NCI-H748 (cell line): ENCODE measurements around the gene GPX6.
"Not testable (repeated sequence)": the region's sequence is repeated elsewhere in the genome, so short reads cannot be mapped to it uniquely, and the experiment has no call there.

Experiments
- DNase-seq: peaks from one replicate; lab custom pipeline; 2025; ENCODE audit not compliant: unreplicated experiment; lab: John Stamatoyannopoulos, UW

The GPX6 gene

DNA sequence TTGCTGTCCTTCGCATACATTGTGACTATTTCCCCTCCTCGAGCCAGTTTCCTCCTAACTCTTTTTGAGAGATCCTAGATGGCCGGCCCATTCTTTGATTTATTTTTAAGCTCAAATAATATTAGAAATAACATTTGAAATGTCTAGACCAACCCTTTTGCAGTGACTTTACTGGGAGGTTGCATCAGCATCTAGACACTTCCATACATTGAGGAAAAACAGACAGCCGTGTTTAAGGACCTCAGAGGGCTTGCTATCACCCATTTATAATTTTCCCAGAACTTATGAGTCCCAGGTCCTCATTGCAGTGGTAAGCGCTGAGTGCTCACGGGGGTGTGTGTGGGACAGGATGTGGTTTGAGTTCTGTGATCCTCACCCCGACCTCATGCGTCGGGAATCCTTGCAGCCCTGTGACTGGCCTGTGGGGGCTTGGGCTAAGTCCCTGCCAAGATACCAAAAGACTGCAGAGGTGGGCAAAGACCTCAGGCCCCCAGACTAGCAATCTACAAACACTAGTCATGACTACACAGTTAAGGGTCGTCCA is 10.0 kb upstream of the GPX6 start, which contains the start of gene GPX5:
TSS of gene GPX5 (plus strand) at position 386 of the 544 bp plus-strand sequence. CDS start at position 519, 133 bp downstream.
- DNase-seq: no peak

DNA sequence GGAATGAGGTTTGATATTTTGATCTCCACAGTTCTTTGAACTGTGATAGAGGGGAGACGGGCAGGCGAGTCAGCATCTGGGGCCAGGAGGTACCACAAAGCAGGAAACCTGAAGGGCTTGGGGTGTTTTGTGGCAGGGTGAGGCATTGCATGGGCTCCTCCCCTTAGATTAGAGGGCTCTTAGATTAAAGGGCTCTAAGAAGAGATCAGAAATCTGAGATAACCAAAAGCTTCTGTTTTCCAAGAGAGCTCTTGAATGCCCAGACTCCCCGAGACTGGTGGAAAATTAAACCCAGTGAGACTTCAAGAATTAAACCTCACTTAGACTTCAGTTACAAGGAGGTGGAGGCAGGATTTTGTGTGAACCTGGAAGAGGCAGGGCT is 7.6 kb upstream of the GPX6 start:
- DNase-seq: no peak

DNA sequence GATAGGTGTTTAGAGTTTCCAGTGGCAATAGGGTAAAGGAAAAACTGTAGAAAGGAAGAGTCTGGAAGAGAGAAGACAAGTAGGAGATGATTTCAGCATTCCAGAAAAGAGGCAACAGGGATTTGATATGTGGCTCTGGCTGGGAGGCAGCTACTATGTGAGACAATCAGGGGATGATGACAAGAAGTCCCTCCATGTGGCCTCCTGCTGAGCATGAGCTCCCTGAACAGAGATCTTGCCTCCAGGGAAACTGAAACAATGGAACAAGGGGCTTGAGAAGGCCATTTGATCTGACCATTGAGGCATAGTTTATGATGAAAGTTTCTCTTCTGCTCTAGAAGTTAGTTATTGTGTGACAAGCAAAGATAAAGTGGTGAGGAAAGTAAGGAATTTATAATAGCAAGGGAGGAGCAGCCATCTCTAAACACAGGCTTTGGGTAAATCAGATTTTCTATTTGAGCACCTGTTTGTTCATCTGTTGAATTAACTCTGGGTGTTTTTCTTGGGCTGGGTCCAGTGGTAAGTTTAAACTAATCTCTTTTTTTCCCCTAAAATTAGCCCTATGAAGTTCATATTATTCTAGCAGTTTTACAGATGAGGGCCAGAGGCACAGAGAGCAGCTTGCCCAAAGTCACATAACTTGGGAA is 7.1 kb upstream of the GPX6 start:
- no peak for DNase-seq

DNA sequence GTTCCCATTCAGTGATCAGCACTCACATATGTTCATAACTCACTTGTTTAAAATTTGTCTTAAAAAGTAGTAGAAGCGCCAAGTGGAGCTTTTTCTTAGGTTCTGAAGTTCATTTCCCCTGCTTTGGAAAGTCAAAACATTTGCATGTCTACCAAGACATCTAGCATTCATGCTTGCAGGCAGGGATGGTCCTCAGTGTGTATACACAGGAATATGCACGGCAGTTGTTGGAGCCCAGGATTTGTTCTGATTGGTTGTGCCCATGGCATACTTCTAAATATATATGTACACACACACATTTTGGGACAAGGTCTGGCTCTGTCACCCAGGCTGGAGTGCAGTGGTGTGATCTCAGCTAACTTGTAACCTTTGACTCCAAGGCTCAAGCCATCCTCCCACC is 2.4 kb upstream of the GPX6 start:
- DNase-seq: no peak

DNA sequence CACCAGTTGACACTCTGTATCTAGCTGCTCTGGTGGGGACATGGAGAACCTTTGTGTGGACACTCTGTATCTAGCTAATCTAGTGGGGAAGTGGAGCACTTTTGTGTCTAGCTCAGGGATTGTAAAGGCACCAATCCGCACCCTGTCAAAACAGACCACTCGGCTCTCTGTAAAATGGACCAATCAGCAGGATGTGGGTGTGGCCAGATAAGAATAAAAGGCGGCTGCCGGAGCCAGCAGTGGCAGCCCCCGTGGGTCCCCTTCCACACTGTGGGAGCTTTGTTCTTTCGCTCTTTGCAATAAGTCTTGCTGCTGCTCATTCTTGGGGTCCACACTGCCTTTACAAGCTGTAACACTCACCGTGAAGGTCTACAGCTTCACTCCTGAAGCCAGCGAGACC is 3.2 kb downstream of the GPX6 start:
- not testable (repeated sequence) for DNase-seq

DNA sequence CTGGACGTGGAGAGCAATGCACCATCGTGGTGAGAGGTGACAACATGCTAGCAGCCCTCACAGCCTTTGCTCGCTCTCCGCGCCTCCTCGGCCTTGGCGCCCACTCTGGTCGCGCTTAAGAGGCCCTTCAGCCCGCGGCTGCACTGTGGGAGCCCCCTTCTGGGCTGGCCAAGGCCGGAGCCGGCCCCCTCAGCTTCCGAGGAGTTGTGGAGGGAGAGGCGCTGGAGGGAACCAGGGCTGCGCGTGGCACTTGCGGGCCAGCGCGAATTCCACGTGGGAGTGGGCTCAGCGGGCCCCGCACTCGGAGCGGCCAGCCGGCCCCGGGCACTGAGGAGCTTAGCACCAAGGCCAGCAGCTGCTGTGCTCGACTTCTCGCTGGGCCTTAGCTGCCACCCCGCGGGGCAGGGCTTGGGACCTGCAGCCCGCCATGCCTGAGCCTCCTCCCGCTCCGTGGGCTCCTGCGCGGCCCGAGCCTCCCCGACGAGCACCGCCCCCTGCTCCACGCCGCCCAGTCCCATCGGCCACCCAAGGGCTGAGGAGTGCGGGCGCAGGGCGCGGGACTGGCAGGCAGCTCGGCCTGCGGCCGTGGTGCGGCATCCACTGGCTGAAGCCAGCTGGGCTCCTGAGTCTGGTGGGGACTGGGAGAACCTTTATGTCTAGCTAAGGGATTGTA is 3.8 kb downstream of the GPX6 start:
- no peak for DNase-seq

DNA sequence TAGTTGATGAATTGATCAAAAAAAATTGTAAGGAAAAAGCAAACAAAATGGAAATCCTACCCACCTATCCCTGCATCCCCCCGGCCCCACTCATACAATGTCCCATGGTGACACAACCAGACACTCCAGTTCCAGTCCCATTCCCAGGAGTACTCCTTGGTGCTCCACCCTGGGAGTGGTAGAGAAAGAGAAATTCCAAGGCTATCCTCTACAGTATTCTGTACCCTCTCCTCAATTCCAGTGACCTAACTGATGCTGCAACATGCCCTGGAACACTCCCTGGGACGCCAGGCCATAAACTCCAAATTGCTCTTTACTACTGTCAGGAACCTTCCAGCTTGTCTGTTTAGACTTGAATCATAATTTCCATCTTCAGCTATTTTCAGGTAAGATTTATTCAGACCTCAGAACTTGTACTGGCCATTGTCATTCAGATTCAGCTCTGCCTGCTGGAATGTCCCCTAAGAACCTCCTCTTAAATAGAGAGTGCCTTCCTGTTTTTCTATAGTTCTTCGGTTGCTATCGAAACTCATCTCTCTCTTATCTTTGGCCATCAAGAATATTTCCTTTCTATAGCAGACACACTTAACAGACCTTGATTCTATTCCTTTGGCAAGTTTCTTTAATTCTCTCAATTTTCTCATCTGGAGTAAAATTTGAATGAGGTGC is 8.7 kb downstream of the GPX6 start:
- no peak for DNase-seq

DNA sequence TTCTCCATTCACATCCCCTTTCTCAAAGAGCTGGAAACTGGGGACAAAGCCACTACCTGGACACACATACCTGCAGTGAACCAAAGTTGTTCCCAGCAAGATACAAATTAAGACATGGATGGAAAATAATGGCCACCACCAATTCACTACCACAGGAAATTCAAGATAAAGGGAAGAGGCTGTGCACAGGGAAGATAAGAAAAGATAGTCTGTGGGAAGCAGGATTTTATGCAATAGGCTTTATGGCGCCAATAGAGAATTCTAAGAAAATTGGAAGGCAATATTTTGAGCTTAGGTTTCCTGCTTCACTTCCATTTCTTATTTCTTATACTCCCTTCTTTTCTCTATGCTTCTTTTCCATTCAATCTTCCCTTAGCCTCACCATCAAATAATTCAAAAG is 9.9 kb downstream of the GPX6 start:
- DNase-seq: no peak

DNA sequence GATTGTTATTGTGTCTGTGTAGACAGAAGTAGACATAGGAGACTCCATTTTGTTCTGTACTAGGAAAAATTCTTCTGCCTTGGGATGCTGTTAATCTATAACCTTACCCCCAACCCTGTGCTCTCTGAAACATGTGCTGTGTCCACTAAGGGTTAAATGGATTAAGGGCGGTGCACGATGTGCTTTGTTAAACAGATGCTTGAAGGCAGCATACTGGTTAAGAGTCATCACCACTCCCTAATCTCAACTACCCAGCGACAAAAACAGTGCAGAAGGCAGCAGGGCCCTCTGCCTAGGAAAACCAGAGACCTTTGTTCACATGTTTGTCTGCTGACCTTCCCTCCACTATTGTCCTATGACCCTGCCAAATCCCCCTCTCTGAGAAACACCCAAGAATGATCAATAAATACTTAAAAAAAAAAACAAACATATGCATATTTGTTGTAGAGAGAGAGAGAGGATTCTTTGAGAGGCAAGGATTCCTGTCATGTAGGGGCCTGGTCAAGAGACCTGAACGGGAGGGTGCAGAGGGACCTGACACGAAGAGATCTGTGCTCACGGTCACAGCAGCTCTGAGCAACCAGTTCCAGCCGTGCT is 12.8 kb downstream of the GPX6 start:
- not testable (repeated sequence) for DNase-seq

DNA sequence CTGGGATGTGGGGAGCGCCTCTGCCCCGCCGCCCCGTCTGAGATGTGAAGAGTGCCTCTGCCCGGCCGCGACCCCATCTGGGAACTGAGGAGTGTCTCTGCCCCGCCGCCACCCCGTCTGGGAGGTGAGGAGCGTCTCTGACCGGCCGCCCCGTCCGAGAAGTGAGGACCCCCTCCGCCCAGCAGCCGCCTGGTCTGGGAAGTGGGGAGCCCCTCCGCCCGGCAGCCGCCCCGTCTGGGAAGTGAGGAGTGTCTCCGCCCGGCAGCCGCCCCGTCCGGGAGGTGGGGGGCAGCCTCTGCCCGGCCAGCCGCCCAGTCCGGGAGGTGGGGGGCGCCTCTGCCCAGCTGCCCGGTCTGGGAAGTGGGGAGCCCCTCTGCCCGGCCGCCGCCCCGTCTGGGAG is 13.5 kb downstream of the GPX6 start:
- DNase-seq: not testable (repeated sequence)

DNA sequence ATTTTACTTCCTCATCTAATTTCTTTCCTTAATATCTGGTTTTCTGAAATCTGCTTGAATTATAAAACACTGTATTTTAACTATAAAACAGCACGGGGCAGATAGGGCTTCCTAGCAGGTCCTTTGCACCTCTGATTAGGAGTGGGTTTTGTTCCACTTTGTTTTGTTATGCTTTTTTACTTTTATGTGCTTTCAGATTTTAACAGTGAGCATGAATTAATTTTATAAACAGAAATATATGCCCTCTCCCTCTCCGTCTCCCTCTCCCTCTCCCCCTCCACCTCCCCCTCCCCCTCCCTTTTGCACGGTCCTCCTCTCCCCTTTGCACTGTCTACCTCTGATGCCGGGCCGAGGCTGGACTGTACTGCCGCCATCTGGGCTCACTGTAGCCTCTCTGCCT is 14.3 kb downstream of the GPX6 start:
- no peak for DNase-seq

DNA sequence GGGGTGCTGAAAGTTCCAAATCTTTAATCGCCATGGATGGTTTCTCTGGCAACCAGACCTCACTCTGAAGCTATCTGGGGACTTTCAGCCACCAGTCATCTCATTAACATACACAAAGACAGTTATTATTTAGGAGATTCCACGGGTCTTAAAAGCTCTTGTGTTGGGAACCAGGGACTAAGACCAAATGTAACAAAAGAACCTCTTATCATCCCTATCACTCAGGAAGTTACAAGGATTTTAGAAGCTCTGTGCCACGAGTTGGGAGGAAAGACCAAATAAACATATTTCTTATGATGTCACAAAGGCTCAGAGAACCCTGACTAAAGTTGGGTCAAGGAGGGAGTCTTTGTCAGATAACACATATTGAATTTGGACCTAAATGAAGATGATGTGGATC is 17.7 kb downstream of the GPX6 start:
- no peak for DNase-seq

DNA sequence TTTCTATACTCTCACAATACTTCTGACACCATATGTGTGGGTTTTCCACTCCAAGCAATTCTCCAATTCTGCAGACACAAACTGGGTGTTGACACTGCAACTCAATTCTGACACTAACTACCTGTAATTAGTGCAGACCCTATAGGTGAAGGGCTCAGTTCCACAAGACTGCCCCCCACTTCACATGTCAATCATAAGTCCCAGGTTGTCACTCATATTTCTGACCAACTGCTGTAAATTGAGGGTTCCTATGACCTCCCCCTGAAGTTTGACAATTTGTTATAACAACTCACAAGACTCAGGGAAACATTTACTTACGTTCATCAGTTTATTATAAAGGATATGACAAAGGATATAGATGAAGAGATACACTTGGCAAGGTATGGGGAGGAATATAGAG is 18.3 kb downstream of the GPX6 start:
- no peak for DNase-seq

DNA sequence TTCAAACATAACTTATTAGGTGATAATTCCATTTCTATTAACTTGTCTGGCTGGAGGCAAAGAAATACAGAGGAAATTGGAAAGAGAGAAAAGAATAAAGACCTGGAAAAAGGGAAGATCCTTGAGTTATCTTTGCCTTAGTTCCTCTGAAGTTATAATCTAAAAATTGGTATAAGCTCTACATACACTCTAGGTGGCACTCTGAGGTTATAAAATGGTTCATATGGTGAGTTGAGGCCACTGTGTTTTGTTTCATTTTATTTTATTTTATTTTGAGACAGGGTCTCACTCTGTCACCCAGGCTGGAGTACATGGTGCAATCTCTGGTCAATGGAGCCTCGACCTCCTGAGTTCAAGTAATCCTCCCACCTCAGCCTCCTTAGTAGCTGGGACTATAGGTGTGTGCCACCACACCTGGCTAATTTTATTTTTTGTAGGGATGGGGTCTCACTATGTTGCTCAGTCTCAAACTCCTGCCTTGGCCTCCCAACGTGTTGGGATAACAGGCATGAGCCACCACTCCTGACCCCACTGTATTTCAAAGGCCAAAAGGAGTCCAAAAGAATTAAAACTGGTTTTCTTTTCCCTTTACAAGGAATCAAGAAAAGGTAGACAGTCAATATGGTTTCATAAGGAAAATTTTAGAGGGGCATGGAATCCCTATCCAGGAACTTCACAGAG is 19.4 kb downstream of the GPX6 start:
- DNase-seq: peak; percentile 34

DNA sequence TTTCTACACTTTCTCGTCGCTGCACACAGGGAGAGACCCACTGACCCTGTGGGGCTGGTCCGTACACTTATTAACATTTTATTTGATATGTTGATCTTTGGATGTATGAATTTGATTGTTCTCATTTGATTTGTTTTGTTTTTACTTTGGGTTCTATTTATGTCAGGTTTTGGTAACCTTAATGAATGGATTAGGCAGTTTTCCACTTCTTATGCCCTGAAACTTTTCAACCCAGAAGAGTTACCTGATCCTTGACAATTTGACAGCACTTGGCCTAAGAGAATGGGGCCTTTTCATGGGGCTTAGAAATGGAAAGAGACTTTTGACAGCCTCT is 23.6 kb downstream of the GPX6 start:
- DNase-seq: no peak

DNA sequence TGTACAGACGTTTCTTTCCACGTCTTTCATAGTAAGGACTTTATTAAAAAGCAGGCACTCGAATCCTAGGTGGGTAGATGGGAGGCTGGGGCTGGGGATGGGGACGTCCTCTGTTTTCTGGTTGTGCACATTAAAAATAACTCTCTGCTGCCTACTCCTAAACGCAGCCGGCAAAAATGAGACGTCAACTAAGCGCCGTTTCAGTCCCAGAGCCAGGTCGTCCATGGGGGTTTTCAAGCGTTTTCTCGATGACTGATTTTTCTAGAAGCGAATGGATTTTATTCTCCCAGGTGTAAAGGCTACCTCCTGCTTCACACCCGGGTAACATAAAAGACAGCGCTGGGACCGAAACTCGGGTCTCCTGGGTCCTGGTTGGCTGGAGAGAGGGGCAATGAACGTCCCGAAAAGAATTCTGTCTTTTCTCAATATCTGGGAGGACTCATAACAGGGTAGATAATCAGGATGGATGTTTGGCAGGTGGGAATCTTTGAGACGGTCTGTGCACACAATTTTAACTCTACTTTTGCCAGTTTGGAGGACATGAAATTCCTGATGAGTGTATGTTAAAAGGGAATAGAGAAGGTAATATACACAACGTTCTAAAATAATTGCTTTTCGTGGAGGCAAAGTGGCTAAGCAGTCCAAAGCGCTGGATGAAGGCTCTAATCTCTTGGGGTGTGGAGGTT is 25.2 kb downstream of the GPX6 start:
- DNase-seq: no peak

DNA sequence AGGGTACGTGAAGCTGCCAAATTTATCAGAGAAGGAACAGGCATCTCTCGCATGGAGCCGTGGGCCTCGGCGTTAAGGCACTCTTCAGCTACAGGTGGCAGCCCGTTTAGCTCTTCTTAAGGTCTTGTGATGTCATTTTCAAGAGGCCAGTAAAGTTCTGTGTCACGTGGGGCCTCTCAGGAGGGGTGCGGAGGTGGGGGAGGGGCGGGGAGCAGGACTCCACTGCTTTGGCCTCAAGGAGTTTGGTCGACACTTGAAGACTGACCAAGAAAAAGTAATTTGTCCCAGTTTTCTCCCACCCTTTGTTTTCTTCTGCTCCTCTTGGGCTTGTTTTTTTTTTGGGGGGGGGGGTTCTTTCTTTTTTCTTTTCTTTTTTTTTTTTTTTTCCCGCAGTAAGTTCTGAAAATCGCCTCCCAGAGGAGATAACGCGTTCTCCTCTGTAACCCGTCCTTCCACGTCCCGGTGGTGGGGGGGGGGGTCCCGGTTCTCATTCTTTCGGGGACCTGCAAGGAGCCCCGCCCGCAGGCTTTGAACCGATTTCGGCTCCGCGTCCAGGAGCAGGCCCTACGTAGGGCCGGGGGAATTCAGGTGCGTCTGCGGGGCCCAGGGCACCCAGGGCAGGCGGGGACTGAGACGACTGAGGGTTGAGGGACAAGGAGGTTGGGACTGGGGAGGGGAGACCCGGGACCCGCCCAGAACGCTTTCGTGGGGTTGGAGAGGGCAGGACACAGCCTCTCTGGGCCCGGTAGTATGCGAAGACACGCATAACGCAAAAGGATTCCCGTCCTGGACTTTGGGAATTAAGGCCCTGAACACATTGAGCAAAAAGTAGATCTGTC is 26.0 kb downstream of the GPX6 start:
- no peak for DNase-seq

DNA sequence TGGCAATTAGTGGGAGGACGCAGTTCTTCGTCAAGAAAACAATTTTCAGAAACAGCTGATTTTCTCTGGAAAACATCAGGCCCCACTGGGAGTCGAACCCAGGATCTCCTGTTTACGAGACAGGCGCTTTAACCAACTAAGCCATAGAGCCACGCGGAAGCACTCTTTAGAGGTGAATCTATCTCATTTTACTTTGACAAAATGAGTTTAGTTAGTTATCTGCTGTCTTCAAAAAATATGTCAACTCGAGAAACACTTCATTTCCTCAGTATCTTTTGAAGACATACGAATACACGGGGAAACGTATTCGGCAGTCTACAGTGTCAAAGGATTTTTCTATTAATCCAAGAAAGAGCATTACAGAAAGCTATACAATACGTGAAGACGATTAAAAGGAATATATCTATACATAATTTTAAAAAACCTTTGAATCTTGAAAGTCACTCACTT is 26.7 kb downstream of the GPX6 start:
- no peak for DNase-seq

DNA sequence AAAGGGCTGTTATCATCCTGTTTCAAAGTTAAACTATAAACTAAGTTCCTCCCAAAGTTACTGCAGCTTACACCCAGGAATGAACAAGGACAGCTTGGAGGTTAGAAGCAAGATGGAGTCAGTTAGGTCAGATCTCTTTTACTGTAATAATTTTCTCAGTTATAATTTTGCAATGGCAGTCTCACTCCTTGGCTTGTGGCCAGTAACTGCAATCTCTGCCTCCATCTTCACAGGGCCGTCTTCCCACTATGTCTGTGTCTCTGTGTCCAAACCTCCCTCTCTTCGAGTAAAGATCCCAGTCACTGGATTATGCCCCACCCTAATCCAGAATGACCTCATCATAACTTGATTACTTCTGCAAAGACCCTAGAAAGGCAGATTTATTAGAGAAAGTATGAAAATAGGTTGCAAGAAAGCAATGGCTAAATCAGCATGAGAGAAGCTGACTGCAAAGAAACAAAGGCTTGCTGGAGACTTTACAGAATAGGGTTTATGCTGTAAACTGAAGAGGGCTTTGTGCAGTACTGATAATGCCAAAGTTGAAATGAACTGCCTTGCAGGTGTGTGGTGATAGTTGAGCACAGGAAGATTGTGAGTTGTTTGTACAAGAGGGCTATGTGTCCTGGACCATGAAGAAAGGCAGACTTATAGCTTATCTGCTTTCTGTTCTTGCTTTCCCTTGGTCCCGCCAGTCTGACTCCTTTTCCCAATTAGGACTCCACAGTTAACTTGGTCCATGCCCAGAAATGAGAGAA is 28.4 kb downstream of the GPX6 start:
- DNase-seq: no peak
